HEK293T (cell line): Measurements from ENCODE around the gene KLHL28.

Experiments used
- ARNT ChIP-seq: fragments of 450-650 bp; IDR thresholded peaks from 2 replicates; pipeline ENCODE4 v1.6.1; 2017; ENCODE audit warnings: mild to moderate bottlenecking
- FOXK2 ChIP-seq: fragments of 450-650 bp; IDR thresholded peaks from 2 replicates; pipeline ENCODE4 v1.6.1; 2016; ENCODE audit warnings: mild to moderate bottlenecking
- FOXM1 ChIP-seq: fragments of 450-650 bp; IDR thresholded peaks from 2 replicates; pipeline ENCODE4 v1.6.1; 2017; ENCODE audit warnings: mild to moderate bottlenecking, borderline replicate concordance
- SP1 ChIP-seq: fragments of 450-650 bp; IDR thresholded peaks from 2 replicates; pipeline ENCODE4 v1.6.1; 2017
- SUZ12 ChIP-seq: fragments of 450-650 bp; IDR thresholded peaks from 2 replicates; pipeline ENCODE4 v1.6.1; 2016; ENCODE audit warnings: mild to moderate bottlenecking

- TF ChIP-seq SP1 (no peak), FOXM1 (no peak), SUZ12 (no peak), FOXK2 (no peak), ARNT (no peak)
These were observed 10.7 kb downstream of the KLHL28 start for GRCh38 chr14:44951051-44951450.
